ENCODE measurements around the gene RBAK. TPM values are rescaled to one million over a fixed set of nuclear protein-coding genes. Genes with fewer than 3 reads are reported as not detected.

The RBAK gene
- total RNA-seq: 13.4 TPM

DNA sequence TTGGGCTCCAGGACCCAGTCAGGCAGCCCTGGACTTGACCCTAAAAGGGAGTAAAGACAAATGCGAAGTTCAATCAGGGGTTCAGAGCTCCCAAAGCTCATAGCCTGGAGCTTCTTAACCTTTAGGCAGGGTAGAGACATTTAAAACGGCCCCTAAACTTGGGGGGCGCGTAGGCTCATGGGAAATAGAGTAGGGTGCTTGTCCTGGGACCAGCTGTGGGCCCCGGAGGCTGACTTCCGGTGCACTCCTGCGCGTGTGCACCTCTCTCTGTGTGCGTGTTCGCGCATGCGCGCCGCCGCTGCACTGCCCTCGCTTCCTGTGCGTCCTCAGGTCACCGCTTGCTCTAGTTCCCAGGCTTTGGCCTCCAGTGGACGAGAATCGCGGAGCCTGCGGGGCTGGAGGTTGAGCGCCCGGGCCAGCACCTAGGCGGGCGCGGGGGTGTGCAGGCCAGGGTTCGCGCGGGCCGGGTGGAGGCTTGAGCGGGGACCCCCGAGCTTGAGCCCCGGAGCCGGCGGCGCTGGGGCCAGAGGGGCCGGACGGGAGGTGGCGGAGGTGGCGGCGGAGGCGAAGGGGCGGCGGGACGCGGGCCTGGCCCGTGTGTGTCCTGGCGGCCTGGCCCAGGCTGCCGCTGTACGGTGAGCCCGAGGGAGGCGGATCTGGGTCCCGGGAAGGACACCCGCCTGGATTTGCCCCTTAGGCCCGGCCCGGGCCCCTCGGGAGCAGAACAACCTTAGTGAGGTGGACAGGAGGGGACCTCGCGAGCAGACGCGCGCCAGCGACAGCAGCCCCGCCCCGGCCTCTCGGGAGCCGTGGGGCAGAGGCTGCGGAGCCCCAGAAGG lies at the start of gene RBAK:
Gene RBAK (plus strand): TSS at position 303 of the 839 bp plus-strand sequence. CDS start 2,217 bp downstream, outside the sequence.

Small RNA genes within 50 kb of the gene (small RNA-seq; reads per million reads assigned to genes)
- not detected for gene AC092032.1 (ENCODE audit: low replicate concordance)

Other genes starting within 250 kb of the RBAK start
- gene PAPOLB, start 183.8 kb upstream of the RBAK start, total RNA-seq: 0.18 TPM
- gene RADIL, start 162.1 kb upstream of the RBAK start, total RNA-seq: 2.5 TPM
- not detected for gene MMD2, start 86.7 kb upstream of the RBAK start, total RNA-seq
- 65.9 TPM for gene WIPI2, start 144.4 kb downstream of the RBAK start, total RNA-seq
- 11.3 TPM for gene SLC29A4, start 237.1 kb downstream of the RBAK start, total RNA-seq

All from metanephros (tissue), 2 donors.